GM06990 (cell line): ENCODE measurements around the gene UBA7.

Experiments used
- DNase-seq: peaks from one replicate; pipeline ENCODE4 v3.0.0-alpha.2; 2011; ENCODE audit not compliant: insufficient read length; ENCODE audit errors: extremely low read depth
- H3K27me3 ChIP-seq: replicated peaks from 2 replicates; pipeline ENCODE4 v1.6.0; 2011; ENCODE audit warnings: low read length; ENCODE audit not compliant: control insufficient read depth, insufficient read depth
- H3K36me3 ChIP-seq: 2 replicates; pipeline ENCODE4 v1.5.1; 2011; ENCODE audit warnings: low read length; ENCODE audit not compliant: control insufficient read depth, insufficient read depth
- H3K4me3 ChIP-seq: replicated peaks from 2 replicates; pipeline ENCODE4 v1.5.1; 2011; ENCODE audit warnings: low read depth, mild to moderate bottlenecking, control low read depth, low read length
- TF ChIP-seq, protein P1 (sequence below): IDR thresholded peaks from 2 replicates; pipeline ENCODE4 v1.5.1; 2011; ENCODE audit warnings: low read length, control low read depth, mild to moderate bottlenecking, inconsistent platforms; ENCODE audit not compliant: insufficient read depth, poor library complexity, severe bottlenecking

UBA7 gene

DNA sequence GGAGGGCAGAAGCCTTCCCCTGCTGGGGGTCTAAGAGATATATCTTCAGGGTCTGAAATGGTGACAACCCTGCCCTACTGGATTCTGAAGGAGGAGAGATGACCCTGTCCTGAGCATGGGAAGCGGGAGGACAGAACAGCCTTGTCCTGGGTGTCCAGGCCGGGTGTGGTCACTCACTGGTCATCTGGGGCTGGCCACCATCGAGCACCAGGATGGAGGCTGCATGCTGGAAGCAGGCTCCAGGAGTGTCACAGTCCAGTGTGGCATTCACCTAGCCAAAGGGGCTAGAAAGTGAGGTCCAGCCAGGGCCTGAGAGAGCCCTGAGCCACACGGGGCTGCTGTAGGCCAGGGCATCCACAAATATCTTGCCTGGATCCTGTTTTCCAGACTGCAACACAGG lies 19.3 kb downstream of the UBA7 start:
- no peak for DNase-seq
- H3K4me3 ChIP-seq, result no peak overlapping the region
- H3K27me3 ChIP-seq, result no peaks in the 10 kb centered on the region
- TF ChIP-seq, protein P1, sequence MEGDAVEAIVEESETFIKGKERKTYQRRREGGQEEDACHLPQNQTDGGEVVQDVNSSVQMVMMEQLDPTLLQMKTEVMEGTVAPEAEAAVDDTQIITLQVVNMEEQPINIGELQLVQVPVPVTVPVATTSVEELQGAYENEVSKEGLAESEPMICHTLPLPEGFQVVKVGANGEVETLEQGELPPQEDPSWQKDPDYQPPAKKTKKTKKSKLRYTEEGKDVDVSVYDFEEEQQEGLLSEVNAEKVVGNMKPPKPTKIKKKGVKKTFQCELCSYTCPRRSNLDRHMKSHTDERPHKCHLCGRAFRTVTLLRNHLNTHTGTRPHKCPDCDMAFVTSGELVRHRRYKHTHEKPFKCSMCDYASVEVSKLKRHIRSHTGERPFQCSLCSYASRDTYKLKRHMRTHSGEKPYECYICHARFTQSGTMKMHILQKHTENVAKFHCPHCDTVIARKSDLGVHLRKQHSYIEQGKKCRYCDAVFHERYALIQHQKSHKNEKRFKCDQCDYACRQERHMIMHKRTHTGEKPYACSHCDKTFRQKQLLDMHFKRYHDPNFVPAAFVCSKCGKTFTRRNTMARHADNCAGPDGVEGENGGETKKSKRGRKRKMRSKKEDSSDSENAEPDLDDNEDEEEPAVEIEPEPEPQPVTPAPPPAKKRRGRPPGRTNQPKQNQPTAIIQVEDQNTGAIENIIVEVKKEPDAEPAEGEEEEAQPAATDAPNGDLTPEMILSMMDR, result no peak
- no peaks in the 10 kb centered on the region for H3K36me3 ChIP-seq

DNA sequence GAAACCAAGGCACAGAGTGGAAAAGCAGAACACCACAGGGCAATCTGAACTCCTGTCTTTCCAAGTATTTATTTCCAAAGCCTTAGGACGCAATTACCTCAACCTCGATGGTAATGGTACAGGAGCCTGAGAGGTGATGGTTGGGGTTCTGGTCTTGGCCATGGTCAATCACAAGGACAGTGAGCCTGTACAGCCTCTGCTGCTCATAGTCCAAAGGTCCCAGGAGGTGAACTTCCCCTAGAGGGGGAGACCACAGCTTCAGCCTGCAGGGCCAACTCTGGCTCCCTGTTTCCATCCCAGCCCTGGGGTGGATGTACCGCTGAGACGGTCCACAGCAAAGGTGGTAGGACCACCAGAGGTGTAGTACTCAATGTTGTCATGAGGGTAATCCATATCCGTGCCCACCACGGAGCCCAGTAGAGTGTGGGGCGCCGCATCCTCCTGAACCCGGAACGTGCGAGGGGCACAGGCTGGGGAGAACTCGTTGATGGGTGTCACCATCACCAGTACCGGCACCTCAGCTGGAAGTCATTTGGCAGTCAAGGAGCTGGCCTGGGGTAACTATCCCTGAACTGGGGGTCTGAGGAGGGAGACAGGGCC lies 20.2 kb downstream of the UBA7 start:
- Histone ChIP-seq H3K36me3 (no peaks in the 10 kb centered on the region), H3K27me3 (no peaks in the 10 kb centered on the region), H3K4me3 (no peak overlapping the region)
- no peak for DNase-seq
- TF ChIP-seq, protein P1, result no peak

DNA sequence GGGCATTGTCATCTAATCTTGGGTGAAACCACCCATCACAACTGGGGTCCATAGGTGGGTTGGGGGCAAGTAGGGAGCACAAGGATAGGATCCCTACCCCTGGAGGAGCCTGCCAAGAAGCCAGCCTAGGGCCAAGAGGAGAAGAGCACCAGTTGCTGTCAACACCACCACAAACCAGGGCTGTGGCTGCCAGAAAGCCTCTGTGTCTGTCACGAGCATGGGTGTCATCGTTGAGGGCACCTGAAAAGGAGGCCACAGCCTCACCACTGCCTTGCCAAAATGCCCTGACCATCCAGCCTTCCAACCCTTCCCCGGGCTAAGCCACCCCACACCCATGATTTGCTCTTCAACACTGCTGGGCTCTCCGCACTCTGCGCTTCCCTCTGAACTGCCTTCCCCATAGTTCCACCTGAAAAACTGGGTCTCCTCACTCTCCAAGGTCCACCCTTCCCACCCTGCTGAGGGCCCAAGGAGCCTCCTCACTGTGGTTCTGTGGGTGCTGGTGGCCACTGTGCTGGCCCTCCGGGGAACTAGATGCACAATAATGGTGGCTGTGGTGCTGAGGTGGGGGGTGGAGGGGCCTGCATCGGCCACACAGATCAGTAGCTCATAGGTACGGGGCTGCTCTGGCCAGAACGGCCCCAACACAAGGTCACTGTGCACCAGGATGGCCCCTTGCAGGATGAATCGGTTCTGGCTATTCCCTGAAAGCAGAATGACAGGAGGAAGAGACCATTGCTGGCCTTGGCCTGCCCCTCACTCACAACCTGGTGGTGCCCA lies 21.2 kb downstream of the UBA7 start:
- no peak overlapping the region for H3K4me3 ChIP-seq
- H3K27me3 ChIP-seq, result no peaks in the 10 kb centered on the region
- H3K36me3 ChIP-seq, result no peaks in the 10 kb centered on the region
- no peak for DNase-seq
- TF ChIP-seq, protein P1, result no peak

DNA sequence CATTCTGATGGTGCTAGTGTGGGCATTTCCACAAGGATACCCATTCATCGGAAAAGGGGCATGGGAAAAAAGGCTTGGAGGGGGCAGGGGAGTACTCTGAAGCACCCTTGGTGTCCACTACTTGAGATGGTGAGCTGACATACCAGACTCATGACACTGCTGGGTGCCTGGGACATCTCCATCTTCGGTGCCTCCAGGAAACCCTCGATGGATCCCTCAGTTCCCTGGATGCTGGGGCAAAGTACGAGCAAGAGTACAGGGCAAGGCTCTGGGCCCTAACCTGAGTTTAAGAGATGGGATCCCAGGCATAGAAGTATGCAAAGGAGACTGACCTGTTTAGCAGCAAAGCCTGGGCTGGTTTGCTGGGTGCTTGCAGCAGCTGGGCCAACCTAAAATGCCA lies 22.2 kb downstream of the UBA7 start:
- DNase-seq, result no peak
- TF ChIP-seq, protein P1, result no peak

DNA sequence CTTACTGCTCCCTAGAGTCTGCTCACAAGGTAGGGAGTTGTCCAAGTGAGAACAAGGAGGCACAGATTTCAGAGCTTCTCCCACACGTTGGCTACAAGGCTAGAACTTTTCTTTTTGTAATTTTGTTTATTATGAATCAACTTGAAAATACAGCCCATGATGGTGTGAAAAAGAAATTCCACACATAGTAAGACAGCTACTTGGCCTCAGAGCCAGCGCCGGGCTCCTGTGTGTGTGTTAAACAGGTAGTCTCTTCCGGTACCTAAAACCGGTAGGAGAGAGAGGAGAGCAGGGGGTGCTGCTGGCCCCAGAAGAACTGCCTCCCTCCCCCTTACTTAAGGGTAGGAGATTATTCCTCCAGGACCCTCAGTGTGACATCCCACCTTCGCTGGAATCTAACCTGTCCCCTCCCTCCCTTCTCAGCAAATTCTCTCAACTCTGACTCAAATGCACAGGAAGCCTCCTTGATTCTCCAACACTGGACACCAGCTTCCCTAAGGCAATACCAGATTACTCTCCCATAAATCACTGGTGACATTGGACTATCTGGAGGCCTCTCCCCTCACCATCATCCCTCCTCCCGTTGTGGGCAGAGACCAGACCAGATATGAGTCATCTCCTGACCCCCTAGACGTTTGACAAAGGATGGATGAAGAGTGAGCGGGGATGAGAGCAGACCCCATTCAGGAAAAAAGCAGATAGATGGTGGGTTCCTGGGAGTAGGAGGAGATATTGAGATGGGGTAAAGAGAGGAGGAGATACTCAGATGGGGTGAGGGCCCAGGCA lies 22.9 kb downstream of the UBA7 start:
- no peaks in the 10 kb centered on the region for H3K27me3 ChIP-seq
- H3K36me3 ChIP-seq, result no peaks in the 10 kb centered on the region
- no peak for DNase-seq

More for the DNA sequence above, 22.2 kb downstream of the UBA7 start:
- Histone ChIP-seq H3K36me3 (no peaks in the 10 kb centered on the region), H3K27me3 (no peaks in the 10 kb centered on the region), H3K4me3 (no peak overlapping the region)

More for the DNA sequence above, 22.9 kb downstream of the UBA7 start:
- TF ChIP-seq, protein P1, result no peak
- H3K4me3 ChIP-seq, result no peak overlapping the region
